G401.6 (cell line): ENCODE results near the gene MAPK8.
"Not testable (repeated sequence)": the region's sequence is repeated elsewhere in the genome, so short reads cannot be mapped to it uniquely, and the experiment has no call there.

Experiments used
- FAIRE-seq: peaks from 2 replicates; lab custom pipeline; 2012; peaks lifted over from hg19 to GRCh38; lab: Jason Lieb, UNC

Gene MAPK8

DNA sequence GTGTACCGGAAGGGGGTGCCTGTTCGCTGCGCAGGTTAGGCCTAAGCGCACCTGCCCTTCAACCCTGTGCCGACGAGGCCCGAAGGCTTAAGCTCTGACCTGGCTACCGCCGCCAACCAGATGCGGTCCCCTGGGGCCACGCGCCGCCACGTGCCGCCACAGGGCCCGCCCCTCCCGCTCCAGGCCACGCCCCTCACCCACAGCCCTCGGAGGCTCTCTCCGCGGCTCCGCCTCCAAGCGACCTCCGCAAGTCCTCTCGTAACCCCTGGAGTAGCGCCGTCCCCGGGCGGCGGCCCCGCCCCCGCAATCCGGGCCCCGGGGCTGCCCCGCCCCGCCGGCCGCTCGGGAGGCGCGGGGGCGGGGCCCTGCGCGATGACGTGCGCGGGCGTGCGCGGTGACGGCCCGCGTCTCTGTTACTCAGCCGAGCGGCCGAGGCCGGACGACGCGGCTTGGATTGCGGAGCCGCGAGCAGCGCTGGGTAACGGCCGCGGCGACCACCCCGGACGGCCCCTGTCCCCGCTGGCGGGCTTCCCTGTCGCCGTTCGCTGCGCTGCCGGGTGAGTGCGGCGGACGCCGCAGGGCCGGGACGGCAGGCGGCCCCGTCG is at the start of gene MAPK8:
TSS of gene MAPK8 (plus strand) at position 413 of the 605 bp plus-strand sequence. CDS start 94,984 bp downstream, outside the sequence.
- FAIRE-seq = no peak

- FAIRE-seq = no peak
Observed at GRCh38 chr10:48257407-48257961, 49.0 kb upstream of the MAPK8 start.

GRCh38 chr10:48258105-48258504 is 48.4 kb upstream of the MAPK8 start:
- no peak for FAIRE-seq

GRCh38 chr10:48266528-48266927 is 39.9 kb upstream of the MAPK8 start:
- no peak for FAIRE-seq

DNA sequence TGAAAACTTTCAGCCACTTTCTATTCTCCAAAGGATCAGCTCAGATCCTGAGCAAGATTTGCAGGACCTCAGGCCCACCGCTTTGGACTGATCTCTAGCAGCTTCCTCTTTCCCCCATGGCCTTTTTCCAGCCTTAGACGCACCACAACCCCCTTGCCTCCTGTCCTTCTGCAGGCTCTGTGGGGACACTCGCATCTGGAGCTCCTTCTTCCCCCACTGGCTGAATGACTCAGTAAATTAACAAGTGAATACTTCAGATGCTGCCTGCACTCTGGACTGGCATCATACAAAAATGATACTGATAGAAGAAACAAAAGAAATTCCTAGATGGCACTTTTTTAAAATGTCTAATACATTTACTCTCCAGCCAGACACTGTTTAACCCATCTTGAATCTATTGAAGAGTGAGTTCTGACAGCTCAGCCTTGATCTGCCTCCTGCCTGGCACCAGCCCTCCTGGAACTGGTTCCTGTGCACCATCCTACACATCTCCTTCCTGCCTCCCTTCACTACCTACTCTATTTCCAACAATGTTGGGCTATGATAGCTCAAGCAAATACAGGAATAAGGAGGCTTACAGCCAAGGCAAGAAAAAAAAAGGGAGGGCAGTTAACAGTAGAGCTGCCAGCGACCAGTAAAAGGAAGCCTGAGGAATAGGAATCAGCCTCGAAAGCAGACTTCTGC is 35.3 kb upstream of the MAPK8 start:
- FAIRE-seq = no peak

GRCh38 chr10:48272682-48273081 is 33.8 kb upstream of the MAPK8 start:
- no peak for FAIRE-seq

DNA sequence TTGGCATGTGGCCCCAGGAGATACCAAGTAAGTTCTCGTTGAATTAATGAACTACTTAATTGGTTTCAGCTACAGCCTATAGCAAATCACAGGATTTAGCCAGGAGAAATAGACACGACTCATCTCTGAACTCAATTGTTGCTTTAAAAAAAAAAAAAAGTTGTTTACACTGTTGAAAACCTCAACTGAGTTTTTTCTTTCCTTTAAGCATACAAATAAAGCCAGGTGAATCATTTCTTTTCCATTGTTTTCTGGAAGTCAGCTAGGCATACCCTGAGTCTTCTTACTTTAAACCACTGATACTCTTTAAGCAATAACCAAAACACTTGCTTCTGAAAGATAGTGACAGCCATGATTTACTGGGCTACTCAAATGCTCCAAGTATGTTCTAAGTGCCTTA is 32.7 kb upstream of the MAPK8 start:
- no peak for FAIRE-seq

DNA sequence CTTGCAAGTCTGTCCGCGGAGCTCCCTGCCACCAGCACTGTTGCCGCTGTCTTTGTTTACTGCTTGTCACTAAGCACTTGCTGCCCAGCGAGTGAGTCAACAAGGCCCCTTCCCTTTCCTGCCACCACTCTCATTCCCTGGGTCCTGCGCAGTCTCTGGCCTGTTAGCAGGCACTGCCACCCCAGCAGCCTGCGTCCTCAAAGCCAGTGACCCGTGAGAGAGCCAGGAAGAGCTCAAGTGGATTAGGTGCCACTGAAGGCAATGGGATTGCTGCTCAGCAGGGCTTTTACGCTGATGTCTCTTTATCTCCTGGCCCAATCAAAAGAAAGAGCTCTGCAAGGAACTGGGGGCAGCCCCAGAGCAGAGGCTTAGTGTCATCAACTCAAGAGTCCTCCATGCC is 31.8 kb upstream of the MAPK8 start, which contains the start of gene FRMPD2:
TSS of gene FRMPD2 (minus strand) at position 61 of the 400 bp plus-strand sequence. CDS start 129 bp downstream, outside the sequence.
- no peak for FAIRE-seq

GRCh38 chr10:48277093-48277492 is 29.4 kb upstream of the MAPK8 start:
- no peak for FAIRE-seq

DNA sequence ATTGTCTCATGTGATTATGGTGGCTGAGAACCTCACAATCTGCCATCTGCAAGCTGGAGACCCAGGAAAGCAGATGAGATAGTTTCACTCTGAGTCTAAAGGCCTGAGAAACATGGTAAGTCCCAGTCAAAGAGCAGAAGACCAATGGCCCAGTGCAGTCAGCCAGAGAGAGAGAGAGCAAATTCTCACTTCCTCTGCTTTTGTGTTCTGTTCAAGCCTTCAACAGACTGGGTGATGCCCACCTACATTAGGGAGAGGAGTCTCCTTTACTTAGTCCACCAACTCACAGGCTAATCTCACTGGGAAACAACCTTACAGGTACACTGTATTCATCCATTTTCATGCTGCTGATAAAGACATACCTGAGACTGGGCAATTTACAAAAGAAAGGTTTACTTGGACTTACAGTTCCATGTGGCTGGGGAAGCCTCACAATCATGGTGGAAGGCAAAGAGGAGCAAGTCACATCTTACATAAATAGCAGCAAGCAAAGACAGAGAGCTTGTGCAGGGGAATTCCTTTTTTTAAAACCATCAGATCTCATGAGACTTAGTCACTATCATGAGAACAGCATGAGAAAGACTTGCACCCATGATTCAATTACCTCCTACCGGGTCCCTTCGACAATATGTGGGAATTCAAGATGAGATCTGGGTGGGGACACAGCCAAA is 27.3 kb upstream of the MAPK8 start:
- FAIRE-seq = no peak

DNA sequence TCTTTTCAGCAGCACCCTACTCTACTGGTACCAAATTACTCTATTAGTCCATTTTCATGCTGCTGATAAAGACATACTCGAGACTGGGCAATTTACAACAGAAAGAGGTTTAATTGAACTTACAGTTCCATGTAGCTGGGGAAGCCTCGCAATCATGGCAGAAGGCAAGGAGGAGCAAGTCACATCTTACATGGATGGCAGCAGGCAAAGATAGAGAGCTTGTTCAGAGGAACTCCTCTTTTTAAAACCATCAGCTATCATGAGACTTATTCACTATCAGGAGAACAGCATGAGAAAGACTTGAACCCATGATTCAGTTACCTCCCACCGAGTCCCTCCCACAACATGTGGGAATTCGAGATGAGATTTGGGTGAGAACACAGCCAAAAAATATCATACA is 24.8 kb upstream of the MAPK8 start:
- not testable (repeated sequence) for FAIRE-seq

- no peak for FAIRE-seq
Observed at GRCh38 chr10:48282829-48283228, 23.6 kb upstream of the MAPK8 start.

- FAIRE-seq = no peak
Observed at GRCh38 chr10:48284002-48284546, 22.4 kb upstream of the MAPK8 start.

- FAIRE-seq = no peak
Observed at GRCh38 chr10:48284811-48285210, 21.7 kb upstream of the MAPK8 start.

DNA sequence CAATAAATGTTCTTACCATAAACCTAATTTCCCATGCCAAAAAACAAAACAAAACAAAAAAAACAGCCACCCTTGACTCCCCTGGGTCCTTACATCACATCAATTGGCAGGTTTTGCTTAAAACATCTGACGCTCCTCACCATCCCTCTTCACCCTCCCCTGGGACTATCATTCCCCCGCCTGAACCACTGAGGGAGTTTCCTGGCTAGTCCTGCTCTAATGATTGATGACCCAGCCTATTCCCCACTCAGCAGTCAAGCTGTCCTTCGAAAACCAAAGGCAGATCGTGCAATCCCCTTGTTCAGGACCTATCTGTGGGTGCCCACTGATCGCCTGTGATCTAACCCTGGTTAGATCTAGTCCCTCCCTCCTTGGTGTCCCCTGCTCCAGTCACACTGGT is 20.8 kb upstream of the MAPK8 start:
- FAIRE-seq = no peak

- no peak for FAIRE-seq
Observed at GRCh38 chr10:48286356-48286755, 20.1 kb upstream of the MAPK8 start.

GRCh38 chr10:48287417-48288391 is 18.8 kb upstream of the MAPK8 start:
- FAIRE-seq = no peak

DNA sequence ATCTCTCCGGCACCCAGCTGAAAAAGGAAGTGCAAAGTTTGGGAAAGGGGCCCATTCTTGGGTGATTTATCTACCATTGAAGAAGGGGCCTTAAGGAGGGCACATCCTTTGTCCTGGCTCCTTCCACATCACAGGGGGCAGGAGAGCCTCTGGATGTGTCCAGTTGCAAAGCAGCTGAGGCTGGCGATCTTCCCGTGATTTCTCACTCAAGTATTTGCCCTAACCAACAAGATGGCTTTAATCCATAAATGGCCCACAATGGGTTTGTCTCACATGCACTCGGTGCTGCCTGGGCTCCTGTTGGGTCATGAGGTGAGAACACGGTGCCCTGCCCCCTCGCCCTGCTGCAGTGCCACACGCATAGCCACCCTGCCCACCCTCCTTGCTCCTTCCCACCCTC is 17.8 kb upstream of the MAPK8 start:
- no peak for FAIRE-seq

DNA sequence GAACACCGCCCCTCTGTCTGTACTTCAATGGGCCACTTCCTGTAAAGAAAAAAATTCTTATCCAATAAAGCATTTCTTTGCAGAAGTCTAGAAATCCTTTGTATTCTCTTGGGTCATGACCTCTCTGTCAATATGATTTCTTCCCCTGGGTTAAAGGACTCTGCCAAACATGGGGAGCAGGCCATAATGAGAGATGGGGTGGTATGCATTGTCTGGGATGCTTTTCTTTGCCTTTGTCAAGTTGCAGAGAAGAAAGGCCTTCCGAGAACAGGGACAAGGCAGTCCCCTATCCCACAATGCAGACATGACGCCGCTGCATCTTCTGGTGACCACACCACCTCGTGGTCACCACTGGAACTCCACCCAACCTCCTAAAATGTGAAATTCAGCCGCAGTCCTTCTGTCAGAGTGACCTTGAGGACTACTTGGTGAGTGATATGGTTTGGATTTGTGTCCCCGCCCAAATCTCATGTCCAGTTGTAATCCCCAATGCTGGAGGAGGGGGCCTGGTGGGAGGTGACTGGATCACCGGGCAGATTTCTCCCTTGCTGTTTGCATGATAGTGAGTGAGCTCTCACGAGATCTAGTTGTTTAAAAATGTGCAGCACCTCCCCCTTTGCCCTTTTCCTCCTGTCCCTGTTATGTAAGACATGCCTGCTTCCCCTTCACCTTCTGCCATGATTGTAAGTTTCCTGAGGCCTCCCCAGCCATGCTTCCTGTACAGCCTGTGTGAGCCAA is 16.8 kb upstream of the MAPK8 start:
- no peak for FAIRE-seq

- no peak for FAIRE-seq
Observed at GRCh38 chr10:48290286-48290685, 16.2 kb upstream of the MAPK8 start.

- no peak for FAIRE-seq
Observed at GRCh38 chr10:48291190-48291589, 15.3 kb upstream of the MAPK8 start.
